ENCODE results near the gene OR2H1.

OR2H1 gene

GRCh38 chr6:29486577-29486976 is 29.6 kb downstream of the OR2H1 start:
- TF ChIP-seq CTCF (IDR thresholded peaks at IDR 0.05): no peak

GRCh38 chr6:29487131-29487530 is 30.2 kb downstream of the OR2H1 start:
- no peak for TF ChIP-seq CTCF (IDR thresholded peaks at IDR 0.05)

GRCh38 chr6:29487660-29488059 is 30.7 kb downstream of the OR2H1 start, which contains the start of gene MAS1L:
Gene MAS1L, minus strand, starts transcription at chr6:29487956. Its CDS starts 54 bp downstream, at chr6:29487902.
- TF ChIP-seq CTCF (IDR thresholded peaks at IDR 0.05): no peak

GRCh38 chr6:29488874-29489273 is 31.9 kb downstream of the OR2H1 start:
- TF ChIP-seq CTCF (IDR thresholded peaks at IDR 0.05): no peak

- no peak for TF ChIP-seq CTCF (IDR thresholded peaks at IDR 0.05)
These were observed 32.3 kb downstream of the OR2H1 start for GRCh38 chr6:29489286-29489685.

- no peak for TF ChIP-seq CTCF (IDR thresholded peaks at IDR 0.05)
These were observed 33.1 kb downstream of the OR2H1 start for GRCh38 chr6:29490055-29490454.

- no peak for TF ChIP-seq CTCF (IDR thresholded peaks at IDR 0.05)
These were observed 33.6 kb downstream of the OR2H1 start for GRCh38 chr6:29490552-29490951.

- TF ChIP-seq CTCF (IDR thresholded peaks at IDR 0.05): no peak
These were observed 34.6 kb downstream of the OR2H1 start for GRCh38 chr6:29491574-29491973.

Data from LNCAP (cell line).